Measurements from ENCODE around the gene PDE7B. TPM values are rescaled to one million over a fixed set of nuclear protein-coding genes. Genes with fewer than 3 reads are reported as not detected.

The PDE7B gene
- total RNA-seq, 1 experiment from 2014 or later, result 0.03 TPM

DNA sequence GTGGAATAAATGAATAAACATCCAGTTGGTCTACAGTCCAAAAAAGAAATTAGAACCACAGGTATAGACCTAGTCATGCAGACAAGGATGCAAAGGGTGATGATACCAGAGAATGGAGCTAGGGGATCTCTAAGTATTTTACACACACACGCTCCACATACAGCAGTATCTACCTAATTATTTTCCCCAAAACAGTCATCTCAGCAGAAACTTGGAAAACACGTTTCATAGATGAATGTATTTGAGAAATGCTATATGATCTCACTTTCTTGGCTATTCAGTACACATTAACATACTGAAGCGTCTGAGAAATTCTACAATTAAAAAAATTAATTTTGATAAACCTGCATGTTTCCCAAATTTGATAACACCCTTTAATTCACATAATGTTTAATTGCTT lies 243.3 kb downstream of the PDE7B start:
- ATAC-seq (no peak), DNase-seq (ENCODE audit: low read depth, low spot score) (no peak)
- Histone ChIP-seq H3K4me3 (ENCODE audit: low read depth in 2 of 2, low read length in 2 of 2) (no peak overlapping the region), H3K27ac (ENCODE audit: low read length) (no peak overlapping the region), H3K36me3 (ENCODE audit: control insufficient read depth, insufficient read depth, low read length) (no peaks in the 10 kb centered on the region), H3K4me1 (ENCODE audit: control insufficient read depth, insufficient read depth, low read length) (no peaks in the 10 kb centered on the region), H3K9me3 (ENCODE audit: control insufficient read depth, insufficient read depth, low read depth, low read length) (no peaks in the 10 kb centered on the region), H3K27me3 (ENCODE audit: control insufficient read depth, insufficient read depth, low read length) (no peaks in the 10 kb centered on the region)
- CTCF ChIA-PET, result no interaction called here
- no TSS peak for BruUV-seq (replicated peaks)
- intact Hi-C loops (cut with micrococcal nuclease; ENCODE audit: unreplicated experiment), result no loop called here
- in situ Hi-C loops (cut with HindIII; ENCODE audit: low pct_unique_long_range_greater_than_20kb, low sequenced_read_pairs), result no loop called here
- POLR2A ChIA-PET, result no interaction called here
- TF ChIP-seq, protein P1, sequence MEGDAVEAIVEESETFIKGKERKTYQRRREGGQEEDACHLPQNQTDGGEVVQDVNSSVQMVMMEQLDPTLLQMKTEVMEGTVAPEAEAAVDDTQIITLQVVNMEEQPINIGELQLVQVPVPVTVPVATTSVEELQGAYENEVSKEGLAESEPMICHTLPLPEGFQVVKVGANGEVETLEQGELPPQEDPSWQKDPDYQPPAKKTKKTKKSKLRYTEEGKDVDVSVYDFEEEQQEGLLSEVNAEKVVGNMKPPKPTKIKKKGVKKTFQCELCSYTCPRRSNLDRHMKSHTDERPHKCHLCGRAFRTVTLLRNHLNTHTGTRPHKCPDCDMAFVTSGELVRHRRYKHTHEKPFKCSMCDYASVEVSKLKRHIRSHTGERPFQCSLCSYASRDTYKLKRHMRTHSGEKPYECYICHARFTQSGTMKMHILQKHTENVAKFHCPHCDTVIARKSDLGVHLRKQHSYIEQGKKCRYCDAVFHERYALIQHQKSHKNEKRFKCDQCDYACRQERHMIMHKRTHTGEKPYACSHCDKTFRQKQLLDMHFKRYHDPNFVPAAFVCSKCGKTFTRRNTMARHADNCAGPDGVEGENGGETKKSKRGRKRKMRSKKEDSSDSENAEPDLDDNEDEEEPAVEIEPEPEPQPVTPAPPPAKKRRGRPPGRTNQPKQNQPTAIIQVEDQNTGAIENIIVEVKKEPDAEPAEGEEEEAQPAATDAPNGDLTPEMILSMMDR (IDR thresholded peaks at IDR 0.05), result no peak
- TF ChIP-seq POLR2AphosphoS5 (IDR thresholded peaks at IDR 0.05; ENCODE audit: low read depth, low read length) (no peak), TCF7L2 (IDR thresholded peaks at IDR 0.05; ENCODE audit: low read depth, low read length) (no peak), SIN3A (IDR thresholded peaks at IDR 0.05; ENCODE audit: borderline replicate concordance, insufficient read depth, low read depth, low read length) (no peak)
- TF ChIP-seq, protein P2, sequence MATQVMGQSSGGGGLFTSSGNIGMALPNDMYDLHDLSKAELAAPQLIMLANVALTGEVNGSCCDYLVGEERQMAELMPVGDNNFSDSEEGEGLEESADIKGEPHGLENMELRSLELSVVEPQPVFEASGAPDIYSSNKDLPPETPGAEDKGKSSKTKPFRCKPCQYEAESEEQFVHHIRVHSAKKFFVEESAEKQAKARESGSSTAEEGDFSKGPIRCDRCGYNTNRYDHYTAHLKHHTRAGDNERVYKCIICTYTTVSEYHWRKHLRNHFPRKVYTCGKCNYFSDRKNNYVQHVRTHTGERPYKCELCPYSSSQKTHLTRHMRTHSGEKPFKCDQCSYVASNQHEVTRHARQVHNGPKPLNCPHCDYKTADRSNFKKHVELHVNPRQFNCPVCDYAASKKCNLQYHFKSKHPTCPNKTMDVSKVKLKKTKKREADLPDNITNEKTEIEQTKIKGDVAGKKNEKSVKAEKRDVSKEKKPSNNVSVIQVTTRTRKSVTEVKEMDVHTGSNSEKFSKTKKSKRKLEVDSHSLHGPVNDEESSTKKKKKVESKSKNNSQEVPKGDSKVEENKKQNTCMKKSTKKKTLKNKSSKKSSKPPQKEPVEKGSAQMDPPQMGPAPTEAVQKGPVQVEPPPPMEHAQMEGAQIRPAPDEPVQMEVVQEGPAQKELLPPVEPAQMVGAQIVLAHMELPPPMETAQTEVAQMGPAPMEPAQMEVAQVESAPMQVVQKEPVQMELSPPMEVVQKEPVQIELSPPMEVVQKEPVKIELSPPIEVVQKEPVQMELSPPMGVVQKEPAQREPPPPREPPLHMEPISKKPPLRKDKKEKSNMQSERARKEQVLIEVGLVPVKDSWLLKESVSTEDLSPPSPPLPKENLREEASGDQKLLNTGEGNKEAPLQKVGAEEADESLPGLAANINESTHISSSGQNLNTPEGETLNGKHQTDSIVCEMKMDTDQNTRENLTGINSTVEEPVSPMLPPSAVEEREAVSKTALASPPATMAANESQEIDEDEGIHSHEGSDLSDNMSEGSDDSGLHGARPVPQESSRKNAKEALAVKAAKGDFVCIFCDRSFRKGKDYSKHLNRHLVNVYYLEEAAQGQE (IDR thresholded peaks at IDR 0.05; ENCODE audit: insufficient read depth in 1 of 2, low read depth in 2 of 2, low read length in 1 of 2), result no peak

DNA sequence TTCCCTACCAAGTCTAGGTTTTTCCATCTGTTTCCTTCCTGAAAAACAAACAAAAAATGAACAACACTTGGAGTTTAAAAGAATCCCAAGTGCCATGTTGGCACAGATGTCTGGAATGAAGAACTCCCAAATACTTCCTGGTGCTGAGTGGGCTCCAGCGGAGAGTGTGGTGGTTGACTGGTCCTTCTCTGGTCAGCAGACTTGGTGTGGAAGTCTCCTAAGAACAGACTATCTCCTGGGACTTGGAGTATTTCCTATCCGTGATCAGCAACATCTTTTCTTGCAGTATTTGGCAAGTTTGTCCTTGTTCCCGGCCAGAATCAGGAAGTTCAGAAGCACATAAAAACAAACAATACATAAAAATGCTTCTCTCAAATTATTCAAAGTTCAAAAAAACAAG lies 244.5 kb downstream of the PDE7B start:
- DNase-seq (ENCODE audit: low read depth, low spot score) (no peak), ATAC-seq (no peak)
- Histone ChIP-seq H3K27ac (ENCODE audit: low read length) (no peak overlapping the region), H3K4me1 (ENCODE audit: control insufficient read depth, insufficient read depth, low read length) (no peaks in the 10 kb centered on the region), H3K4me3 (ENCODE audit: low read depth in 2 of 2, low read length in 2 of 2) (no peak overlapping the region), H3K9me3 (ENCODE audit: control insufficient read depth, insufficient read depth, low read depth, low read length) (no peaks in the 10 kb centered on the region), H3K36me3 (ENCODE audit: control insufficient read depth, insufficient read depth, low read length) (no peaks in the 10 kb centered on the region), H3K27me3 (ENCODE audit: control insufficient read depth, insufficient read depth, low read length) (no peaks in the 10 kb centered on the region)
- CTCF ChIA-PET, result no interaction called here
- BruUV-seq (replicated peaks), result no TSS peak
- POLR2A ChIA-PET, result no interaction called here
- in situ Hi-C loops (cut with HindIII; ENCODE audit: low pct_unique_long_range_greater_than_20kb, low sequenced_read_pairs) (no loop called here), intact Hi-C loops (cut with micrococcal nuclease; ENCODE audit: unreplicated experiment) (no loop called here)
- no peak for TF ChIP-seq SIN3A (IDR thresholded peaks at IDR 0.05; ENCODE audit: borderline replicate concordance, insufficient read depth, low read depth, low read length)
- no peak for TF ChIP-seq TCF7L2 (IDR thresholded peaks at IDR 0.05; ENCODE audit: low read depth, low read length)
- TF ChIP-seq, protein P1 (IDR thresholded peaks at IDR 0.05), result no peak
- no peak for TF ChIP-seq POLR2AphosphoS5 (IDR thresholded peaks at IDR 0.05; ENCODE audit: low read depth, low read length)
- TF ChIP-seq, protein P2 (IDR thresholded peaks at IDR 0.05; ENCODE audit: insufficient read depth in 1 of 2, low read depth in 2 of 2, low read length in 1 of 2), result no peak

All from Panc1 (cell line).